ENCODE results near the gene BRINP3. TPM values are rescaled to one million over a fixed set of nuclear protein-coding genes. Genes with fewer than 3 reads are reported as not detected.

Gene BRINP3
- total RNA-seq, 2 donors from 2014 or later: 6.8 to 8.0 TPM

GRCh38 chr1:190491404-190491803 lies 13.7 kb upstream of the BRINP3 start:
- no peak overlapping the region for H3K4me3 ChIP-seq
- H3K9me3 ChIP-seq: no peaks in the 10 kb centered on the region
- TF ChIP-seq CTCF (IDR thresholded peaks at IDR 0.05): no peak
- no peak overlapping the region for H3K27ac ChIP-seq
- H3K27me3 ChIP-seq: no peaks in the 10 kb centered on the region
- no peaks in the 10 kb centered on the region for H3K4me1 ChIP-seq
- H3K36me3 ChIP-seq: no peaks in the 10 kb centered on the region
- DNase-seq (ENCODE audit: low spot score): no peak

- Histone ChIP-seq H3K9me3 (no peaks in the 10 kb centered on the region), H3K27ac (no peak overlapping the region), H3K36me3 (no peaks in the 10 kb centered on the region), H3K27me3 (no peaks in the 10 kb centered on the region), H3K4me3 (no peak overlapping the region), H3K4me1 (no peaks in the 10 kb centered on the region)
- TF ChIP-seq CTCF (IDR thresholded peaks at IDR 0.05): no peak
- DNase-seq (ENCODE audit: low spot score): no peak
These were observed 6.4 kb upstream of the BRINP3 start for GRCh38 chr1:190484045-190484444.

- no peak overlapping the region for H3K27ac ChIP-seq
- H3K27me3 ChIP-seq: peaks cover 0 to 6% of the 10 kb centered on the region in 2 donors
- no peaks in the 10 kb centered on the region for H3K9me3 ChIP-seq
- TF ChIP-seq CTCF (IDR thresholded peaks at IDR 0.05): no peak
- DNase-seq (ENCODE audit: low spot score): no peak
- H3K4me1 ChIP-seq: peaks cover 0 to 6% of the 10 kb centered on the region in 2 donors
- H3K36me3 ChIP-seq: no peaks in the 10 kb centered on the region
- no peak overlapping the region for H3K4me3 ChIP-seq
These were observed 2.6 kb upstream of the BRINP3 start for GRCh38 chr1:190480231-190480630.

- Histone ChIP-seq H3K4me1 (peaks cover 0 to 6% of the 10 kb centered on the region in 2 donors), H3K36me3 (no peaks in the 10 kb centered on the region), H3K27me3 (peaks cover 0 to 6% of the 10 kb centered on the region in 2 donors), H3K27ac (no peak overlapping the region), H3K9me3 (no peaks in the 10 kb centered on the region), H3K4me3 (no peak overlapping the region)
- no peak for TF ChIP-seq CTCF (IDR thresholded peaks at IDR 0.05)
- no peak for DNase-seq (ENCODE audit: low spot score)
These were observed 1.9 kb upstream of the BRINP3 start for GRCh38 chr1:190479516-190479915.

GRCh38 chr1:190479050-190479397 lies 1.4 kb upstream of the BRINP3 start:
- DNase-seq (ENCODE audit: low spot score): no peak
- no peaks in the 10 kb centered on the region for H3K9me3 ChIP-seq
- H3K27me3 ChIP-seq: peaks cover 0 to 6% of the 10 kb centered on the region in 2 donors
- peak overlapping the region; percentile 36 to 52 for H3K4me3 ChIP-seq
- TF ChIP-seq CTCF (IDR thresholded peaks at IDR 0.05): no peak
- peaks cover 0 to 6% of the 10 kb centered on the region in 2 donors for H3K4me1 ChIP-seq
- no peaks in the 10 kb centered on the region for H3K36me3 ChIP-seq
- H3K27ac ChIP-seq: no peak overlapping the region
